Ovary (tissue), 9 donors: ENCODE data around the gene LIN52. TPM values are rescaled to one million over a fixed set of nuclear protein-coding genes. Genes with fewer than 3 reads are reported as not detected.

Source experiments
- DNase-seq, 5 donors: peaks; one replicate each; pipeline ENCODE4 v3.0.0-alpha.2; 2019 to 2020
- H3K27ac ChIP-seq, 2 donors: fragments of 200-600 bp; one replicate each; pipeline versions ENCODE4 v1.5.1 to v1.8.0; 2019 to 2022
- H3K27me3 ChIP-seq: fragments of 200-600 bp; one replicate; pipeline ENCODE4 v1.8.0; 2022
- H3K36me3 ChIP-seq: fragments of 200-600 bp; sonication (generic); one replicate; pipeline ENCODE4 v1.5.1; 2019
- H3K4me1 ChIP-seq: one replicate; pipeline ENCODE4 v1.8.1; 2013; ENCODE audit warnings: mild to moderate bottlenecking, moderate library complexity; ENCODE audit not compliant: insufficient read depth
- H3K4me3 ChIP-seq: fragments of 200-600 bp; sonication (generic); one replicate; pipeline ENCODE4 v1.5.1; 2017
- H3K9me3 ChIP-seq, 2 donors: fragments of 200-600 bp in 1 of 2; sonication (generic) in 1 of 2; one replicate each; pipeline versions ENCODE4 v1.5.1 to v1.8.1; 2013 to 2019; ENCODE audit warnings: mild to moderate bottlenecking in 1 of 2, moderate library complexity in 1 of 2
- CTCF ChIP-seq, 3 donors: fragments of 450-650 bp in 2 of 3; fragments of 200-600 bp in 1 of 3; IDR thresholded peaks; one replicate each; pipeline versions ENCODE4 v1.5.1 to v1.8.0; 2016 to 2022; ENCODE audit warnings: antibody characterized with exemption in 3 of 3, mild to moderate bottlenecking in 1 of 3
- EP300 ChIP-seq: sonication (generic); formaldehyde crosslinking; IDR thresholded peaks from one replicate; pipeline ENCODE4 v1.6.1; 2017; ENCODE audit warnings: antibody characterized with exemption
- POLR2A ChIP-seq: fragments of 450-650 bp; IDR thresholded peaks from one replicate; pipeline ENCODE4 v1.6.1; 2017; ENCODE audit warnings: antibody characterized with exemption, mild to moderate bottlenecking, moderate library complexity
- WGBS, 3 donors: extraction: QIAGEN DNeasy Blood & Tissue Kit in 1 of 3; methylation state at CpG; one replicate each; pipeline versions ENCODE4 v1.1.5 to v1.1.7; 2013 to 2017; 5-methylcytosine and 5-hydroxymethylcytosine counted together
- intact Hi-C, 4 donors: fragments of 100-400 bp; cut with DNase I; formaldehyde crosslinking; loops; one replicate each; pipeline versions ENCODE4 v1.11.0 to v1.15.1; 2022 to 2023
- polyA plus RNA-seq, 2 donors: library from polyadenylated mRNA; stranded (reverse); fragments of 200-250 nt in 1 of 2; fragments of 350-450 nt in 1 of 2; fragmentation: Illumina TruSeq in 1 of 2; extraction: RNeasy Lipid Tissue Mini Kit (QIAGEN cat#74804) in 1 of 2; gene quantifications; one replicate each; pipeline ENCODE4 v1.2.3, GENCODE V29; 2013 to 2014
- total RNA-seq, 7 donors: library from RNA; depleted of rRNA in 2 of 7; stranded (reverse); fragments of >200 nt in 2 of 7; fragmentation: NEBNext Ultra II Directional in 3 of 7; extraction: Animal tissue kit (Norgen Biotek cat#: 25700) in 3 of 7; gene quantifications; one replicate each; pipeline versions ENCODE4 v1.1.0 to v1.2.4, GENCODE V29; 2016 to 2023
- donor health status: DM: no; HTN: no; CAD: no; lungs with moderate emphysema.
- donor health status: DM: no; HTN: no; CAD: no.
- donor health status: Bipolar disorder and iron deficiency.
- donor health status: DM: yes; HTN: yes; CAD: no.
- donor health status: DM: no; HTN: no; CAD: no.
- donor health status: DM: yes; HTN: yes; CAD: no.

The LIN52 gene
- total and polyA plus RNA-seq, 9 donors, result 8.6 to 12.5 (median 10.0) TPM

GRCh38 chr14:74042296-74042695, 42.5 kb upstream of the LIN52 start:
- DNase-seq, result no peak
- 58 to 66% (median 62%) methylated on average over 2 of the region's 2 CpGs for WGBS, 3 donors
- intact Hi-C loops, result no loop called here

GRCh38 chr14:74045522-74045921, 39.2 kb upstream of the LIN52 start:
- H3K4me1 ChIP-seq, result no peaks in the 10 kb centered on the region
- no peak overlapping the region for H3K27ac ChIP-seq
- TF ChIP-seq CTCF (IDR thresholded peaks at IDR 0.05) (no peak), POLR2A (no peak), EP300 (no peak)
- intact Hi-C loops, result no loop called here
- no peaks in the 10 kb centered on the region for H3K27me3 ChIP-seq
- no peaks in the 10 kb centered on the region for H3K36me3 ChIP-seq
- no peak for DNase-seq
- H3K4me3 ChIP-seq, result no peak overlapping the region
- no peaks in the 10 kb centered on the region for H3K9me3 ChIP-seq
- WGBS, 3 donors, result 97 to 99% (median 97%) methylated on average over 4 of the region's 4 CpGs

More at GRCh38 chr14:74042296-74042695, 42.5 kb upstream of the LIN52 start:
- Histone ChIP-seq H3K4me1 (no peaks in the 10 kb centered on the region), H3K9me3 (no peaks in the 10 kb centered on the region), H3K27me3 (no peaks in the 10 kb centered on the region), H3K4me3 (no peak overlapping the region), H3K27ac (no peak overlapping the region), H3K36me3 (no peaks in the 10 kb centered on the region)
- TF ChIP-seq POLR2A (no peak), CTCF (IDR thresholded peaks at IDR 0.05) (no peak), EP300 (no peak)

GRCh38 chr14:74048281-74048680, 36.5 kb upstream of the LIN52 start:
- no peaks in the 10 kb centered on the region for H3K4me1 ChIP-seq
- no peaks in the 10 kb centered on the region for H3K27me3 ChIP-seq
- H3K9me3 ChIP-seq, result no peaks in the 10 kb centered on the region
- DNase-seq, result no peak
- H3K27ac ChIP-seq, result no peak overlapping the region
- no peaks in the 10 kb centered on the region for H3K36me3 ChIP-seq
- H3K4me3 ChIP-seq, result no peak overlapping the region
- 62 to 70% (median 66%) methylated on average over 3 of the region's 3 CpGs for WGBS, 3 donors
- TF ChIP-seq EP300 (no peak), CTCF (IDR thresholded peaks at IDR 0.05) (no peak), POLR2A (no peak)
- intact Hi-C loops, result no loop called here

GRCh38 chr14:74049876-74050495, 34.8 kb upstream of the LIN52 start:
- no peaks in the 10 kb centered on the region for H3K36me3 ChIP-seq
- H3K9me3 ChIP-seq, result no peaks in the 10 kb centered on the region
- H3K27ac ChIP-seq, result no peak overlapping the region
- DNase-seq, result no peak
- TF ChIP-seq CTCF (IDR thresholded peaks at IDR 0.05), result no peak
- TF ChIP-seq POLR2A, result no peak
- no peak for TF ChIP-seq EP300
- H3K4me1 ChIP-seq, result no peaks in the 10 kb centered on the region
- no peak overlapping the region for H3K4me3 ChIP-seq
- 67 to 77% (median 69%) methylated on average over 3 of the region's 3 CpGs for WGBS, 3 donors
- intact Hi-C loops, result no loop called here
- H3K27me3 ChIP-seq, result no peaks in the 10 kb centered on the region
